Anterior cingulate cortex (tissue), 58 donors: Measurements from ENCODE around the gene NT5E.

Source experiments
- DNase-seq, 58 donors: peaks; one replicate each; lab custom pipeline; 2025; lab: John Stamatoyannopoulos, UW

NT5E gene

DNA sequence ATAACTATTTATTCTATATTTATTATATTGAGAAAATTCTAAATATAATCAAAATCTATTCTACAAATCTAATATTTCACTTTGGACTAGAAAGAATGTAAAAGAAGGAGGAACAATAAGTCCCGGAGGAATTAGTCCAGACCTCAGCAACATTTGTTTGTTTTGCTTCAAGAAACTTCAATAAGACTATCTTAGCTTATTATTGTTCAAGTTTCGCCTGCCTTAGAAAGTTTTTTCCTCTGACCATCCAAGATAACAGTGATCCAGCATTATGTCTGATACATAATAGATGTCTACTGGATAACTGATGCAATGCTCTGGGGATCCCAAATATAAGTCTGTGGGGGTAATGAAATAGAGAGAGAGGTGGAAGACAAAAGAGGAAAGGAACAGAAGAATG is 28.7 kb upstream of the NT5E start:
- no peak for DNase-seq

GRCh38 chr6:85421972-85422371 is 27.9 kb upstream of the NT5E start:
- DNase-seq: peak in 1 of 58 donors; percentile 1

- DNase-seq: no peak
Observed at GRCh38 chr6:85422996-85423395, 26.9 kb upstream of the NT5E start.

GRCh38 chr6:85424981-85425380 is 24.9 kb upstream of the NT5E start:
- no peak for DNase-seq

DNA sequence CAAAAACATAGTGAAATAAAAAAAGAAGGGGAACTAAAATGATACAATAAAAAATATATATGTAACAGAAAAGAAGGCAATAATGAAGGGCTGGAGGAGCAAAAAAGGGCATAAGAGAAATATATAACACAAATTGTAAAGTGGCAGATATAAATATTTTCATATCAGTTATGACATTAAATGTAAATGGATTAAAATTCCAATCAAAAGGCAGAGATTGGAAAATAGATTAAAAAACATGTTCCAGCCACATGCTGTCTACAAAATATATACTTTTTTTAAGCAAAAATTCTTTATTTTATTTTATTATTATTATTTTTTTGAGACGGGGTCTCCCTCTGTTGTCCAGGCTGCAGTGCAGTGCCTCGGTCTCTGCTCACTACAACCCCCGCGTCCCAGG is 23.9 kb upstream of the NT5E start:
- DNase-seq: no peak

DNA sequence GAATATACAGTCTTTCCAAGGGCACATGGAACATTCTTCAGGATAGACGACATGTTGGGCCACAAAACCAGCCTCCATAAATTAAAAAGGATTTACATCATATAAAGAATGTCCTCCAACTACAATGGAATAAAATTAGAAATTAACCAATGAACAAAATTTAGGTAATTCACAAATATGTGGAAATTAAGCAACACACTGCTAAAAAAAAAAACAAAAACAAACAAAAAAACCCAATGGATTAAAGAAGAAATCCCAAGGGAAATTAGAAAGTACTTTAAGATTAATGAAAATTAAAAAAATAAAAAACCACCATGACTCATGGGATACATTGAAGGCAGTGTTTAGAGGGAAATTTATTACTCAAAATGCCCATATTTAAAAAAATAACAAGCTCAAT is 21.4 kb upstream of the NT5E start:
- no peak for DNase-seq

- no peak for DNase-seq
Observed at GRCh38 chr6:85429346-85429745, 20.5 kb upstream of the NT5E start.

GRCh38 chr6:85431271-85431670 is 18.6 kb upstream of the NT5E start:
- no peak for DNase-seq

GRCh38 chr6:85432554-85432953 is 17.3 kb upstream of the NT5E start:
- no peak for DNase-seq

- DNase-seq: no peak
Observed at GRCh38 chr6:85435851-85436250, 14.0 kb upstream of the NT5E start.

- no peak for DNase-seq
Observed at GRCh38 chr6:85436411-85436810, 13.5 kb upstream of the NT5E start.

DNA sequence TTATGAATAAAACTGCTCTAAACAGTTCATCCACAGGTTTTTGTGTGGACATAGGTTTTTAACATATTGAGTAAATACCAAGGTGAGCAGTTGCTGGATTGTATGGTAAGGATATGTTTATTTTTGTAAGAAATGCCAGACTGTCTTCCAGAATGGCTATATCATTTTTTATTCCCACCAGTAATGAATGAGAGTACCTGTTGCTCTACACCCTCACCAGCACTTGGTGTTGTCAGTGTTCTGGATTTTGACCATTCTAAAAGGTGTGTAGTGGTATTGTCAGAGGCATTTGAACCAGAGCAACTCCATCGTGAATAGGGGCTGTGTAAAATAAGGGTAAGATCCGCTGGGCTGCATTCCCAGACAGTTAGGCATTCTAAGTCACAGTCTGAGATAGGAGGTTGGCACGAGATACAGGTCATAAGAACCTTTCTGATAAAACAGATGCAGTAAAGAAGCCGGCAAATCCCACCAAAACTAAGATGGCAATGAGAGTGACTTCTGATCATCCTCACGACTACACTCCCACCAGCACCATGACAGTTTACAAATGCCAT is 12.9 kb upstream of the NT5E start:
- DNase-seq: no peak

- DNase-seq: no peak
Observed at GRCh38 chr6:85443349-85444117, 6.3 kb upstream of the NT5E start.

GRCh38 chr6:85449388-85449817 is 480 bp upstream of the NT5E start:
- peak in 7 of 58 donors; percentile 14 to 62 (median 53) for DNase-seq

GRCh38 chr6:85451565-85452306 is 1.9 kb downstream of the NT5E start:
- no peak for DNase-seq

DNA sequence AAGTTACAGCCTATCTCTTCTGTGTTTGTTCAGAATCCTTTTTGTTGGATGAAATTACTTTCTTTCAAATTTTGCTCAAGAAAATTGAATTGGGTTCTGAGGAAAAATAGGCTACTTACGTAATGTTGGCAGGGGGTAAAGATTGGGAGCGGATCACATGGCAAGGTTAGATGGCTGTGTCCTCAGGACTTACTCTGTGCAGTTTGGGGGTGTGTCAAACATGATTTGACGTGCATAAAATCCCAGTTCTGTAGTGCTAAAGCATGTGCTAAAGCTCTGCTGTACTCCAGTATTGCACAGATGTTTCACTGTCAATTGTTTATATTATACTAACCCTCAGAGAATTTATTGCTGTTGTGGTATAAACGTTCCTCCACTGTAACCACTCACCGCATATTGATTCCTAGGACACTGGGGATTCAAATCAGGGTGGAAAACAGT is 2.6 kb downstream of the NT5E start:
- no peak for DNase-seq

- DNase-seq: no peak
Observed at GRCh38 chr6:85453052-85453451, 3.2 kb downstream of the NT5E start.

DNA sequence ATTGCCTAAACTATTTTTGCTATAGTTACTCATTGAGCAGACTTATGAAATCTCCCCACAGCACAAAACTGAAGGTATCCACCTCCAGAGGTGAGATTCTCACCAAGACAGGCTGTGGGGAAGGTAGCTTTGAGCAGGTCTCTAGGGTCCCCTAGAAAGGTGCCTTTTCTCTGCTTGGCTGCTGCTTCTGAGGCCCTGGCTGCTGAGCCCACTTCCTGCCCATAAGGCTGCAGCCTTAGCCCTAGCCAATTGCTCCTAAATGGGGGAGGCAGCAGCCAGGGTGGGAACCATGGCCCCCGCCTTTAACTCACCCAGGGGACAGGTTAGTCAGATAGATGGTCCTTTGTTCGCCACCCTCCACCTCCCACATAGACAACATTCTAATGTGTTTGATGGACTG is 3.6 kb downstream of the NT5E start:
- DNase-seq: no peak

- no peak for DNase-seq
Observed at GRCh38 chr6:85455471-85456026, 5.7 kb downstream of the NT5E start.

GRCh38 chr6:85456782-85457181 is 6.9 kb downstream of the NT5E start:
- DNase-seq: no peak

DNA sequence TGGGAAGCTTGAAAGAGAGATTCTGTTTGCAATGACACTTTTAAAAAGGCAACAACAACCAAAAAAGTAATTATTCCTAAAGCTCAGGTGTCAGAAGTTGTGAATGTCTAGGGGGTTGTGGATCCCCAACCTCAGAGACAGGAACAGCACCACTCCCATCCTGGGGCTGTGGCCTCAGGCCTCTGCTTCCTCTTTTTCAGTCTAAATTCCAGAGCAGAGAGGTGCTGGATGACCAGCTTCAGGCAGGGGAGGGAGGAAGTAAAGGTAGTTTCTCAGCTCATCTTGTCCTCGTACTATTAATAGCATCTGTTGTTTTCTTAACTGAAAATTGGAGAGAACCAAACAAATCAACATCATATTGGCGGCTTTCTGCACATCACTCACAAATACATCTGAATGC is 8.3 kb downstream of the NT5E start:
- DNase-seq: no peak
